Stomach (tissue), 9 donors: ENCODE data around the gene GSE1. TPM values are rescaled to one million over a fixed set of nuclear protein-coding genes. Genes with fewer than 3 reads are reported as not detected.

Source experiments
- DNase-seq, 2 donors: peaks; one replicate each; pipeline versions ENCODE4 v3.0.0 to v3.0.0-alpha.2; 2013 to 2019
- H3K27ac ChIP-seq, 5 donors: fragments of 200-600 bp in 4 of 5; sonication (generic) in 4 of 5; one replicate each; pipeline ENCODE4 v1.5.1; 2013 to 2019; ENCODE audit warnings: mild to moderate bottlenecking in 1 of 5, moderate library complexity in 1 of 5
- H3K27me3 ChIP-seq, 3 donors: fragments of 200-600 bp; sonication (generic); one replicate each; pipeline ENCODE4 v1.5.1; 2017 to 2019; ENCODE audit warnings: mixed run types in 1 of 3
- H3K36me3 ChIP-seq, 4 donors: fragments of 200-600 bp; sonication (generic); 1 replicate in 3 of 4; 2 replicates in 1 of 4; pipeline ENCODE4 v1.5.1; 2016 to 2019
- H3K4me1 ChIP-seq, 4 donors: fragments of 200-600 bp; sonication (generic); one replicate each; pipeline ENCODE4 v1.5.1; 2016 to 2019
- H3K4me3 ChIP-seq, 4 donors: fragments of 200-600 bp; sonication (generic) in 3 of 4; one replicate each; pipeline ENCODE4 v1.5.1; 2016 to 2019; ENCODE audit warnings: mild to moderate bottlenecking in 1 of 4
- H3K9me3 ChIP-seq, 4 donors: fragments of 200-600 bp; sonication (generic); one replicate each; pipeline ENCODE4 v1.5.1; 2016 to 2019
- CTCF ChIP-seq, 7 experiments: fragments of 450-650 bp in 4 of 7; fragments of 200-600 bp in 3 of 7; sonication (generic) in 3 of 7; IDR thresholded peaks; one replicate each; pipeline ENCODE4 v1.5.1; 2016 to 2019; ENCODE audit warnings: antibody characterized with exemption in 7 of 7, control low read depth in 2 of 7, mild to moderate bottlenecking in 1 of 7
- EP300 ChIP-seq: sonication (generic); formaldehyde crosslinking; IDR thresholded peaks from one replicate; pipeline ENCODE4 v1.6.1; 2017; ENCODE audit warnings: antibody characterized with exemption
- POLR2A ChIP-seq, 4 donors: fragments of 450-650 bp; IDR thresholded peaks; one replicate each; pipeline ENCODE4 v1.6.1; 2016; ENCODE audit warnings: antibody characterized with exemption in 4 of 4, control low read depth in 2 of 4, mild to moderate bottlenecking in 1 of 4, moderate library complexity in 1 of 4
- POLR2AphosphoS5 ChIP-seq, 3 donors: sonication (generic); formaldehyde crosslinking; IDR thresholded peaks; one replicate each; pipeline ENCODE4 v1.6.1; 2016; ENCODE audit warnings: antibody characterized with exemption in 3 of 3
- WGBS, 5 donors: extraction: QIAGEN DNeasy Blood & Tissue Kit in 3 of 5; methylation state at CpG; one replicate each; pipeline versions ENCODE4 v1.1.5 to v1.1.7; 2013 to 2018; 5-methylcytosine and 5-hydroxymethylcytosine counted together
- intact Hi-C: fragments of 100-400 bp; cut with DNase I; formaldehyde crosslinking; loops from one replicate; pipeline ENCODE4 v1.15.1; 2023; ENCODE audit warnings: low total_unique reads
- polyA plus RNA-seq, 3 donors: library from polyadenylated mRNA; stranded (reverse); fragments of 200-250 nt; gene quantifications; one replicate each; pipeline ENCODE4 v1.2.3, GENCODE V29; 2013
- total RNA-seq, 5 donors: library from RNA; depleted of rRNA; stranded (reverse); fragments of >200 nt; gene quantifications; one replicate each; pipeline versions ENCODE4 v1.1.0 to v1.2.3, GENCODE V29; 2014 to 2016
- donor health status: healthy with polysubstance abuse.
- donor health status: Bipolar disorder and iron deficiency.
- donor health status: healthy.

GSE1 gene
- total and polyA plus RNA-seq, 8 donors = 11.8 to 294 (median 93.0) TPM

- no peak for DNase-seq
- no peaks in the 10 kb centered on the region for H3K27me3 ChIP-seq
- H3K36me3 ChIP-seq = peaks cover 0 to 5% (median 3%) of the 10 kb centered on the region in 4 donors
- peaks cover 18 to 29% (median 22%) of the 10 kb centered on the region in 4 donors for H3K4me1 ChIP-seq
- no peak overlapping the region for H3K4me3 ChIP-seq
- 77 to 89% (median 85%) methylated on average over 20 to 24 of the region's 24 CpGs for WGBS, 5 donors
- H3K9me3 ChIP-seq = no peaks in the 10 kb centered on the region
- TF ChIP-seq EP300 (no peak), POLR2AphosphoS5 (IDR thresholded peaks at IDR 0.05) (no peak), POLR2A (IDR thresholded peaks at IDR 0.05) (no peak), CTCF (IDR thresholded peaks at IDR 0.05) (no peak)
- intact Hi-C loops = no loop called here
- no peak overlapping the region for H3K27ac ChIP-seq
Measured at GRCh38 chr16:85594273-85594977, 18.7 kb upstream of the GSE1 start.

DNA sequence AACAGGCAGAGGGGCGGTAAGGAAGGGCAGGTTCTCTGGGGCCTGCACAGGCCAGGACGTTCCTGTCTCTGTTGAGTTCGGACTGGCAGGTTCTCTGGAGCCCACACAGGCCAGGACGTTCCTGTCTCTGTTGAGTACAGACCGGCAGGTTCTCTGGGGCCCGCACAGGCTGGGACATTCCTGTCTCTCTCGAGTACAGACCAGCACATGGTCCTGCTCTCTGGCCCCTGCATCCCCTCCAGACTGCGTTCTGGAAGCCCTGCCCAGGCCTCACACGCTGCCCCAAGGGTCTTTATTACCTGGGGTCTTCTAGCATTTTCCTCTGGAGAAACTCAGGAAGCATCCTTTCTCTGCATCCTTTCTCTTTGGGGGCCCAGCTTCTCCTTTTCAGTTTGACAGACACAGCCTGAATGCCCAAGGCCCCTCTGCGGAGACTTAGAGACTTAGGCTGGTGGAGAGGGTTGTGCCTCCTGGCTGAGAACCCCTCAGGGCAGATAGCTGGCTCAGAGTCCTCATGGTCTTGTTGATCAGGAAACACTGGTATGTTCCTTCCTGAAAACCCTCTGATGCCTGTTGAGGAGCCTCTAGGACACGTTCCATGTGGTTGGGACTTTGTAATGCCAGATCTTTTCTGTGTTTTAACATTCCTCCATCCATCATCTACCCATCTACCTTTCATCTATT, 18.0 kb upstream of the GSE1 start:
- Histone ChIP-seq H3K4me3 (no peak overlapping the region), H3K4me1 (peaks cover 18 to 36% (median 26%) of the 10 kb centered on the region in 4 donors), H3K9me3 (no peaks in the 10 kb centered on the region), H3K36me3 (peaks cover 0 to 5% (median 3%) of the 10 kb centered on the region in 4 donors), H3K27ac (no peak overlapping the region), H3K27me3 (no peaks in the 10 kb centered on the region)
- DNase-seq = no peak
- 81 to 87% (median 85%) methylated on average over 11 of the region's 11 CpGs for WGBS, 5 donors
- TF ChIP-seq CTCF (IDR thresholded peaks at IDR 0.05) (no peak), EP300 (no peak), POLR2AphosphoS5 (IDR thresholded peaks at IDR 0.05) (no peak), POLR2A (IDR thresholded peaks at IDR 0.05) (no peak)
- intact Hi-C loops = no loop called here

DNA sequence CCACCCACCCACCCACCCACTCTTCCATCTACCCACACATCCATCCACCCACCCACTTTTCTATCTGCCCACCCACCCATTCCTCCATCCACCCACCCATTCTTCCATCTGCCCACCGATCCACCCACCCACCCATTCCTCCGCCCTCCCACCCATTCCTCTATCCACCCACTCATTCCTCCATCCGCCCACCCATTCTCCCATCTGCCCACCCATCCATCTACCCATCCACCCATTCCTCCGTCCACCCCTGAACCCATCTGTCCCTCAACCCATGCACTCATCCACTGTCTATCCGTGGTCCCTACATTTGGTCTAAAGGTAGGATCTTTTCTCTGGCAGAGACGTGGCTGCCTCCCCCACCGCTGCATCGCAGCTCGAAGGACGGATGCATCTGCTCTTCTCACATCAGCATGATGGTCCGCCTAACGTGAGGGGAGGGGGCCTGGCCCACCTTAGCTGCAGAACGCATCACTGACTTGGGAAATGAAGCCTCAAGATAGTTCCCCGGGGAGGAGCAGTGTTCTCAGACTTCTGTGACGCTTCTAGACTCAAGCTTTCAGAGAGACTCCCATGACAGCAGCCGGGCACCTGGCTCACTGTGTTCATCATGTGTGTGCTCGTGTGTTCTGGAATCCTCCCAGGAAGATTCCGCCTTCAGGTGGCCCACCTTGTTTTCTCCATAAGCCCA, 17.2 kb upstream of the GSE1 start:
- no peaks in the 10 kb centered on the region for H3K9me3 ChIP-seq
- intact Hi-C loops = no loop called here
- no peak overlapping the region for H3K27ac ChIP-seq
- no peak for DNase-seq
- no peak overlapping the region for H3K4me3 ChIP-seq
- TF ChIP-seq POLR2AphosphoS5 (IDR thresholded peaks at IDR 0.05) (no peak), EP300 (no peak), CTCF (IDR thresholded peaks at IDR 0.05) (no peak), POLR2A (IDR thresholded peaks at IDR 0.05) (no peak)
- H3K4me1 ChIP-seq = peaks cover 18 to 42% (median 31%) of the 10 kb centered on the region in 4 donors
- no peaks in the 10 kb centered on the region for H3K27me3 ChIP-seq
- H3K36me3 ChIP-seq = peaks cover 0 to 5% (median 3%) of the 10 kb centered on the region in 4 donors
- WGBS, 5 donors = 93 to 97% (median 94%) methylated on average over 17 to 18 of the region's 18 CpGs

DNA sequence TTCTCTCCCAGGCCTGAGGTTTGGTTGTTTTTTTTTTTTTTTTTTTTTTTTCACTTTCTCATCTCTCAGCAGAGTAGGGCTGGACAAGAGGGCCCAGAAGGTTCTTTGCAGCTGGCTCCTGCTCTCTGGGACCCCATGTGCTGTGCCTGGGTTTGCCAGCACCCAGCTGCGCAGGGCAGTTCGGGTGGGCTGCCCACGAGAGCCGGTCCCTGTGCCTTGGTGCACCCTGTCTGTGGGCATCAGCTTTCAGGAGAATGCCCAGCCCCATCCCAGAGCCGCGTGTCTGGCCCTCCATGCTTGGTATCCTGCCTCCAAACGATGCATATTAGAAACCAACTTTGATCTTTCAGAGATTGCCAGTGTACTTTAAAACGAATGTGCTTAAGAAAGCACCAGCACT, 15.0 kb upstream of the GSE1 start:
- Histone ChIP-seq H3K4me3 (no peak overlapping the region), H3K27me3 (no peaks in the 10 kb centered on the region), H3K36me3 (peaks cover 0 to 5% (median 3%) of the 10 kb centered on the region in 4 donors), H3K27ac (no peak overlapping the region), H3K4me1 (peaks cover 21 to 50% (median 39%) of the 10 kb centered on the region in 4 donors), H3K9me3 (no peaks in the 10 kb centered on the region)
- WGBS, 5 donors = 88 to 94% (median 89%) methylated on average over 8 of the region's 8 CpGs
- no peak for TF ChIP-seq CTCF (IDR thresholded peaks at IDR 0.05)
- no peak for TF ChIP-seq EP300
- no peak for TF ChIP-seq POLR2AphosphoS5 (IDR thresholded peaks at IDR 0.05)
- TF ChIP-seq POLR2A (IDR thresholded peaks at IDR 0.05) = no peak
- no peak for DNase-seq
- intact Hi-C loops = no loop called here
